HG02798 (cell line): ENCODE results near the gene ADD2.

Experiments
- ATAC-seq: cut with Tn5 transposase; IDR thresholded peaks from one replicate; pipeline ENCODE4 v1.9.1; 2021; ENCODE audit warnings: mild to moderate bottlenecking; ENCODE audit not compliant: unreplicated experiment, poor library complexity

The ADD2 gene

GRCh38 chr2:70683455-70683854 is 84.5 kb downstream of the ADD2 start:
- no peak for ATAC-seq

- no peak for ATAC-seq
Observed at GRCh38 chr2:70680735-70681134, 87.3 kb downstream of the ADD2 start.

- no peak for ATAC-seq
Observed at GRCh38 chr2:70679259-70679658, 88.7 kb downstream of the ADD2 start.

GRCh38 chr2:70678576-70679143 is 89.3 kb downstream of the ADD2 start:
- ATAC-seq, result no peak

GRCh38 chr2:70676301-70677035 is 91.5 kb downstream of the ADD2 start:
- ATAC-seq, result no peak

- no peak for ATAC-seq
Observed at GRCh38 chr2:70675862-70676261, 92.1 kb downstream of the ADD2 start.

GRCh38 chr2:70674636-70675430 is 93.2 kb downstream of the ADD2 start:
- no peak for ATAC-seq

- no peak for ATAC-seq
Observed at GRCh38 chr2:70673041-70673647, 94.9 kb downstream of the ADD2 start.

GRCh38 chr2:70671092-70671675 is 96.8 kb downstream of the ADD2 start:
- ATAC-seq, result no peak

GRCh38 chr2:70670626-70671025 is 97.4 kb downstream of the ADD2 start:
- ATAC-seq, result no peak

- ATAC-seq, result no peak
Observed at GRCh38 chr2:70670202-70670601, 97.8 kb downstream of the ADD2 start.

- no peak for ATAC-seq
Observed at GRCh38 chr2:70668911-70669310, 99.1 kb downstream of the ADD2 start.

- no peak for ATAC-seq
Observed at GRCh38 chr2:70668432-70668831, 99.6 kb downstream of the ADD2 start.

- no peak for ATAC-seq
Observed at GRCh38 chr2:70664525-70664924, 103.5 kb downstream of the ADD2 start.

GRCh38 chr2:70663411-70663810 is 104.6 kb downstream of the ADD2 start:
- ATAC-seq, result no peak

- ATAC-seq, result no peak
Observed at GRCh38 chr2:70659551-70659950, 108.4 kb downstream of the ADD2 start.

- ATAC-seq, result no peak
Observed at GRCh38 chr2:70658476-70658875, 109.5 kb downstream of the ADD2 start.

- ATAC-seq, result no peak
Observed at GRCh38 chr2:70657246-70657645, 110.8 kb downstream of the ADD2 start.

- ATAC-seq, result no peak
Observed at GRCh38 chr2:70656421-70657010, 111.5 kb downstream of the ADD2 start.

- no peak for ATAC-seq
Observed at GRCh38 chr2:70655786-70656185, 112.2 kb downstream of the ADD2 start.
